Measurements from ENCODE around the gene RANBP17.
"Not testable (repeated sequence)": the region's sequence is repeated elsewhere in the genome, so short reads cannot be mapped to it uniquely, and the experiment has no call there.

Gene RANBP17

GRCh38 chr5:171162165-171162564 lies 300.3 kb downstream of the RANBP17 start:
- no peak for DNase-seq

GRCh38 chr5:171162596-171162995 lies 300.8 kb downstream of the RANBP17 start:
- DNase-seq = no peak

GRCh38 chr5:171166766-171167165 lies 304.9 kb downstream of the RANBP17 start:
- no peak for DNase-seq

- no peak for DNase-seq
These were observed 306.4 kb downstream of the RANBP17 start for GRCh38 chr5:171168171-171168570.

- DNase-seq = not testable (repeated sequence)
These were observed 313.1 kb downstream of the RANBP17 start for GRCh38 chr5:171174960-171175359.

- no peak for DNase-seq
These were observed 313.9 kb downstream of the RANBP17 start for GRCh38 chr5:171175746-171176145.

GRCh38 chr5:171178190-171178589 lies 316.4 kb downstream of the RANBP17 start:
- DNase-seq = not testable (repeated sequence)

- no peak for DNase-seq
These were observed 326.2 kb downstream of the RANBP17 start for GRCh38 chr5:171188016-171188415.

- no peak for DNase-seq
These were observed 327.6 kb downstream of the RANBP17 start for GRCh38 chr5:171189442-171189841.

- DNase-seq = no peak
These were observed 330.3 kb downstream of the RANBP17 start for GRCh38 chr5:171192111-171192510.

- DNase-seq = no peak
These were observed 339.5 kb downstream of the RANBP17 start for GRCh38 chr5:171201310-171201709.

GRCh38 chr5:171205375-171205774 lies 343.6 kb downstream of the RANBP17 start:
- no peak for DNase-seq

GRCh38 chr5:171207256-171207847 lies 345.5 kb downstream of the RANBP17 start:
- no peak for DNase-seq

- no peak for DNase-seq
These were observed 360.1 kb downstream of the RANBP17 start for GRCh38 chr5:171221916-171222315.

GRCh38 chr5:171223927-171224326 lies 362.1 kb downstream of the RANBP17 start:
- no peak for DNase-seq

GRCh38 chr5:171226096-171226754 lies 364.4 kb downstream of the RANBP17 start:
- DNase-seq = no peak

- DNase-seq = no peak
These were observed 365.0 kb downstream of the RANBP17 start for GRCh38 chr5:171226864-171227263.

GRCh38 chr5:171236651-171237050 lies 374.8 kb downstream of the RANBP17 start:
- DNase-seq = no peak

- no peak for DNase-seq
These were observed 380.7 kb downstream of the RANBP17 start for GRCh38 chr5:171242521-171242920.

GRCh38 chr5:171246231-171246630 lies 384.4 kb downstream of the RANBP17 start:
- DNase-seq = no peak

- DNase-seq = no peak
These were observed 387.6 kb downstream of the RANBP17 start for GRCh38 chr5:171249460-171249859.

GRCh38 chr5:171250738-171251137 lies 388.9 kb downstream of the RANBP17 start:
- DNase-seq = no peak

- no peak for DNase-seq
These were observed 389.7 kb downstream of the RANBP17 start for GRCh38 chr5:171251519-171251918.

- no peak for DNase-seq
These were observed 390.9 kb downstream of the RANBP17 start for GRCh38 chr5:171252674-171253073.
